MCF 10A (cell line): Measurements from ENCODE around the gene EIF2S3. TPM values are rescaled to one million over a fixed set of nuclear protein-coding genes. Genes with fewer than 3 reads are reported as not detected.

Experiments
- BruUV-seq: library from RNA; stranded (reverse); fragments of 400-500 nt; replicated peaks from 2 replicates; lab custom pipeline; 2021; lab: Mats Ljungman, UMichigan
- CTCF ChIA-PET: fragments of 300-600 bp; sonication (Branson Sonifier 250); formaldehyde crosslinking; extraction: SDS; loops from one replicate; lab custom pipeline; 2021; ENCODE audit warnings: antibody characterized with exemption, inconsistent platforms; lab: Yijun Ruan, JAX
- POLR2A ChIA-PET: fragments of 300-600, 350-650 bp; sonication (Branson Sonifier 250); formaldehyde crosslinking; extraction: SDS; loops from one replicate; lab custom pipeline; 2020; ENCODE audit warnings: antibody characterized with exemption, inconsistent platforms; lab: Yijun Ruan, JAX
- DNase-seq: peaks from one replicate; pipeline ENCODE4 v3.0.0-alpha.2; 2018; ENCODE audit not compliant: unreplicated experiment
- H3K27ac Mint-ChIP-seq: one replicate; pipeline ENCODE4 v1.8.0; 2022; ENCODE audit warnings: mild to moderate bottlenecking, low read depth, mixed read lengths; ENCODE audit not compliant: unreplicated experiment
- H3K27me3 Mint-ChIP-seq: one replicate; pipeline ENCODE4 v1.8.0; 2022; ENCODE audit warnings: mixed read lengths; ENCODE audit not compliant: insufficient read depth, unreplicated experiment
- H3K36me3 Mint-ChIP-seq: one replicate; pipeline ENCODE4 v1.8.0; 2022; ENCODE audit warnings: mild to moderate bottlenecking, moderate library complexity, mixed read lengths; ENCODE audit not compliant: insufficient read depth, unreplicated experiment
- H3K4me1 Mint-ChIP-seq: one replicate; pipeline ENCODE4 v1.8.0; 2022; ENCODE audit warnings: mixed read lengths; ENCODE audit not compliant: insufficient read depth, unreplicated experiment
- H3K4me3 Mint-ChIP-seq: one replicate; pipeline ENCODE4 v1.8.0; 2022; ENCODE audit warnings: mild to moderate bottlenecking, moderate library complexity, mixed read lengths; ENCODE audit not compliant: unreplicated experiment
- H3K9me3 Mint-ChIP-seq: one replicate; pipeline ENCODE4 v1.8.0; 2022; ENCODE audit warnings: mixed read lengths; ENCODE audit not compliant: unreplicated experiment
- intact Hi-C: fragments of 100-400 bp; cut with micrococcal nuclease; formaldehyde crosslinking; loops from 2 replicates; pipeline ENCODE4 v1.14.1; 2022
- total RNA-seq: library from RNA; stranded (reverse); gene quantifications from 2 replicates; pipeline ENCODE4 v1.2.3, GENCODE V29; 2022
- TF ChIP-seq, protein P1 (sequence below): fragments of 200-600 bp; IDR thresholded peaks from one replicate; pipeline ENCODE4 v1.8.0; 2022; ENCODE audit warnings: antibody characterized with exemption, mild to moderate bottlenecking; ENCODE audit not compliant: unreplicated experiment

Gene EIF2S3
- total RNA-seq, 1 experiment from 2014 or later = 391 TPM

DNA sequence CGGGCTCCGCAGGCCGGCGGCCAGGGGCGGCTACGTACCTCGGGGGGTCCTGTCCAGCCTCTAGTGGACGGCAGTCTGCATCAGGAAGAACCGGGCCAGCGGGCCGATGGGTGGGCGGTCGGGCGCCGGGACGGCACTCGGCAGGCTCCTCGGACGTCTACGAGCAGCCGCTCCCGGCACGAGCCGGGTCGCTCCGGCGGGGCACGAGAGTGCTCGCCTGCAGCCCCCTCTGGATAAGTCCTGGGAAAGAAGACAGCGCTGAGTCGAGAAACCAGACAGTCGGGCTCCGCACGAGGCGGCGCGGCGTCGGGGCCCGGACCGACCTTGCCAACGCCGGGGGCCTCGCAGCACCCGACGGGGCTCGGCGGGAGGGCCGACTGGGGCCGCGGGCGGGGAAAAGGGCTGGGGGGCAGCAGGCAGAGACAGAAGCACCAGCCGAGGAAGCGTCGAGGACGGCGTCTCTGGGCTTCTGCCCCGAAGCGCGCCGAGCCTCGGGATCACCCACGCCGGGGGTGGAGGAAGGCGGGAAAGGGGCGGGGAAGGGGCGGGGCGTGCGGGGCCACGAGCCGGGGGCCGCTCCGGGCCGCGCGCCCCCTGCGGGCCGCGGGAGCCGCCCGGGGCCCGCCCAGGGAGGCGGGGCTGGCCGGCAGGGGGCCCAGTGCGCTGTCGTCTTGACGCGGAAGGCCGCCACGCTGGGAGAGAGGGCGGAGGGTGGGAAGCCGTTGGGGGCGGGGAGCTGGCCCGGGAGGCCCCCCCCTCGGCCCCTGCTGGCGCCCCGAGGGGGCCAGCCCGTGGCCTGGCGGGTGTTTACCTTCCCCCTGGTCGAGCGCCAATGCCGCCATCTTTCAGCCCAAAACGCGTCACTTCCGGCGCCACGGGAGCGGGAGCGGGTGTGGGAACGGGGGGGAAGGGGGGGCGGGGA is 29.7 kb upstream of the EIF2S3 start:
- DNase-seq = peak; percentile 83
- peak overlapping the region; percentile 73 for H3K4me3 Mint-ChIP-seq
- TF ChIP-seq, protein P1, sequence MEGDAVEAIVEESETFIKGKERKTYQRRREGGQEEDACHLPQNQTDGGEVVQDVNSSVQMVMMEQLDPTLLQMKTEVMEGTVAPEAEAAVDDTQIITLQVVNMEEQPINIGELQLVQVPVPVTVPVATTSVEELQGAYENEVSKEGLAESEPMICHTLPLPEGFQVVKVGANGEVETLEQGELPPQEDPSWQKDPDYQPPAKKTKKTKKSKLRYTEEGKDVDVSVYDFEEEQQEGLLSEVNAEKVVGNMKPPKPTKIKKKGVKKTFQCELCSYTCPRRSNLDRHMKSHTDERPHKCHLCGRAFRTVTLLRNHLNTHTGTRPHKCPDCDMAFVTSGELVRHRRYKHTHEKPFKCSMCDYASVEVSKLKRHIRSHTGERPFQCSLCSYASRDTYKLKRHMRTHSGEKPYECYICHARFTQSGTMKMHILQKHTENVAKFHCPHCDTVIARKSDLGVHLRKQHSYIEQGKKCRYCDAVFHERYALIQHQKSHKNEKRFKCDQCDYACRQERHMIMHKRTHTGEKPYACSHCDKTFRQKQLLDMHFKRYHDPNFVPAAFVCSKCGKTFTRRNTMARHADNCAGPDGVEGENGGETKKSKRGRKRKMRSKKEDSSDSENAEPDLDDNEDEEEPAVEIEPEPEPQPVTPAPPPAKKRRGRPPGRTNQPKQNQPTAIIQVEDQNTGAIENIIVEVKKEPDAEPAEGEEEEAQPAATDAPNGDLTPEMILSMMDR = no peak
- peaks cover 7% of the 10 kb centered on the region for H3K36me3 Mint-ChIP-seq
- CTCF ChIA-PET = interaction anchor here (0.6 to 4.4 kb wide), 5 partner anchors 27 to 123 kb away, joined by 3 to 23 read pairs (median 3); partner anchors contain the start of gene EIF2S3
- H3K27me3 Mint-ChIP-seq = peaks cover 41% of the 10 kb centered on the region
- H3K9me3 Mint-ChIP-seq = no peaks in the 10 kb centered on the region
- H3K4me1 Mint-ChIP-seq = peaks cover 4% of the 10 kb centered on the region
- H3K27ac Mint-ChIP-seq = peak overlapping the region; percentile 77
- intact Hi-C loops = loop anchor here (1.0 to 2.0 kb wide), 2 partner anchors 29 to 116 kb away; partner anchors contain the start of genes CXorf58 and EIF2S3
- POLR2A ChIA-PET = interaction anchor here (0.6 to 6.6 kb wide), 15 partner anchors 11 to 282 kb away, joined by 3 to 114 read pairs (median 3); partner anchors contain the start of genes ACOT9, APOO, CXorf58 and EIF2S3
- no TSS peak for BruUV-seq

DNA sequence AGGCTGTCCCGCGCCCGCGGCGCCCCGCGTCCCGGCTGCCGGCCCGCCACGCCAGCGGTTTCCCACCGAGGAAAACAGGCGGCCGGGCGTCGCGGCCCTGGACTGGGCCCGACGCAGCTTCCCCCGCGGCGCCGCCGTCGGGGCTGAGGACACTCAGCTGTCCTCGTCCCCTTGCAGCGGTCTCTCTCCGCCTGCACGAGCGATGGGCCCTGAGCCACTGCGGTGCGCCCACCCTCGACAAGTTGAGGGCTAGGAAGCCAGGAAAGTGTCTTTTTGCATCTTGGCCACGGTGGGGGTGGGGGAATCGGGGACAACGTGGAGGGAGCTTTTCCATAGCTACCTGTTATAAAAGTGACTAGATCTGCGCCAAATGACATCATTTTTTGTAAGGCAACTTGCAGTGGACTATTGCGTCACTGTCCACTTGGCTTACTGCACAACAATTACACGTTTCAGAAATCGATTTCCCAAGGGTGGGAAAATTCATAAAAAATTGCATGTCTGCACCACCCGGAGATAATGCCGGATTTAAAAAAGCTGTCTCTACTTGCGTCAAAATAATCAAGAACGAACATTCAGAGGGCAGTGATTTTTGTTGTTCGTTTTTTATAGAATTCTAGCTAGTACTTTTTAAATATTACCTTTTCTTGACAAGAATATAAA is 28.9 kb upstream of the EIF2S3 start:
- peaks cover 7% of the 10 kb centered on the region for H3K36me3 Mint-ChIP-seq
- ChIA-PET POLR2A (interaction anchor here (0.6 to 6.6 kb wide), 17 partner anchors 10 to 283 kb away, joined by 3 to 114 read pairs (median 3); partner anchors contain the start of genes ACOT9, APOO, CXorf58 and EIF2S3), CTCF (interaction anchor here (0.6 to 4.4 kb wide), 7 partner anchors 26 to 225 kb away, joined by 3 to 23 read pairs (median 3); partner anchors contain the start of gene EIF2S3)
- no TSS peak for BruUV-seq
- TF ChIP-seq, protein P1 = no peak
- peak; percentile 36 for DNase-seq
- intact Hi-C loops = loop anchor here (1.0 to 2.0 kb wide), 2 partner anchors 28 to 117 kb away; partner anchors contain the start of genes CXorf58 and EIF2S3
- H3K27ac Mint-ChIP-seq = peak overlapping the region; percentile 77
- peaks cover 41% of the 10 kb centered on the region for H3K27me3 Mint-ChIP-seq
- peak overlapping the region; percentile 73 for H3K4me3 Mint-ChIP-seq
- no peaks in the 10 kb centered on the region for H3K4me1 Mint-ChIP-seq
- H3K9me3 Mint-ChIP-seq = no peaks in the 10 kb centered on the region

DNA sequence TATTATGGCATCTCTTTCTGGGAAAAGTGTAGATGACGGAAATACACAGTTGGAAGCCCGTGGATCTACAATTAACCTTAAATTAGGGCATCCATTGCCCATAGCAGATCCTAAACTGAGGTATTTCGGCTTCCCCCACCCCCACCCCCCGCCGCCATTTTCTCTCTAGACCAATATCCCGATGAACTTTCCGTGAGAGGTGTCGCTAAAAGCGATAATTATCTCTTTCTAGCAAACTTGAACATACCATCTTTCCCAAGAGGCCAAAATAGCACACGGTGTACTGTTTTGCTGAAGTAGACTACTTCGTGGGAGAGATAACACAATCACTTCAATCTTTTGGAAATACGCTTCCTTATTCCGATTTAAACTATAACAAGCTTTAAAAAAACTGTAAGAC is 28.3 kb upstream of the EIF2S3 start:
- H3K9me3 Mint-ChIP-seq = no peaks in the 10 kb centered on the region
- POLR2A ChIA-PET = interaction anchor here (0.5 to 6.6 kb wide), 18 partner anchors 9 to 1257 kb away, joined by 3 to 114 read pairs (median 3); partner anchors contain the start of genes APOO, CXorf58, EIF2S3 and SAT1
- CTCF ChIA-PET = interaction anchor here (0.6 to 4.4 kb wide), 7 partner anchors 26 to 226 kb away, joined by 3 to 23 read pairs (median 5); partner anchors contain the start of gene EIF2S3
- H3K4me1 Mint-ChIP-seq = no peaks in the 10 kb centered on the region
- H3K27ac Mint-ChIP-seq = peak overlapping the region; percentile 77
- TF ChIP-seq, protein P1 = no peak
- BruUV-seq = no TSS peak
- peaks cover 41% of the 10 kb centered on the region for H3K27me3 Mint-ChIP-seq
- DNase-seq = no peak
- H3K4me3 Mint-ChIP-seq = peak overlapping the region; percentile 73
- intact Hi-C loops = no loop called here
- H3K36me3 Mint-ChIP-seq = peaks cover 6% of the 10 kb centered on the region
